SK-N-SH (cell line): Measurements from ENCODE around the gene CEP41. TPM values are rescaled to one million over a fixed set of nuclear protein-coding genes. Genes with fewer than 3 reads are reported as not detected.

Source experiments
- CTCF ChIA-PET: fragments of 300-600, 350-600 bp; formaldehyde crosslinking; extraction: SDS; loops from one replicate; lab custom pipeline; 2021; lab: Yijun Ruan, JAX
- POLR2A ChIA-PET: fragments of 350-600 bp; sonication (Branson Sonifier 250); formaldehyde crosslinking; extraction: SDS; loops from one replicate; lab custom pipeline; 2020; ENCODE audit warnings: antibody characterized with exemption, inconsistent platforms; lab: Yijun Ruan, JAX
- DNase-seq: peaks from one replicate; pipeline ENCODE4 v3.0.0; 2012
- H2AFZ ChIP-seq: fragments of 200-600 bp; sonication (generic); 2 replicates; pipeline ENCODE4 v1.8.1; 2016; ENCODE audit warnings: antibody characterized with exemption, mild to moderate bottlenecking, low read depth
- H3F3A ChIP-seq: fragments of 200-600 bp; sonication (generic); replicated peaks from 2 replicates; pipeline ENCODE3; 2016; ENCODE audit warnings: antibody characterized with exemption, mild to moderate bottlenecking; ENCODE audit not compliant: insufficient read depth
- H3K27ac ChIP-seq, 2 experiments: fragments of 200-500 bp in 1 of 2; fragments of 200-600 bp in 1 of 2; sonication (Bioruptor generic) in 1 of 2; sonication (generic), shearing (Covaris generic) in 1 of 2; 2 replicates each; pipeline versions ENCODE4 v1.5.1 to v1.6.1; 2014 to 2016; ENCODE audit warnings: low read depth in 2 of 2, inconsistent platforms in 1 of 2, low read length in 1 of 2, mild to moderate bottlenecking in 1 of 2, mixed read lengths in 1 of 2
- H3K27me3 ChIP-seq: fragments of 200-600 bp; sonication (generic), shearing (Covaris generic); 2 replicates; pipeline ENCODE4 v1.6.1; 2016; ENCODE audit warnings: mixed run types; ENCODE audit not compliant: insufficient read depth
- H3K36me3 ChIP-seq, 2 experiments: fragments of 200-500 bp in 1 of 2; fragments of 200-600 bp in 1 of 2; sonication (Bioruptor generic) in 1 of 2; sonication (generic) in 1 of 2; replicated peaks in 1 of 2; 2 replicates each; pipeline versions ENCODE3 to v1.5.1; 2014 to 2016; ENCODE audit warnings: low read length in 1 of 2, mild to moderate bottlenecking in 1 of 2; ENCODE audit not compliant: insufficient read depth in 2 of 2, control insufficient read depth in 1 of 2
- H3K4me1 ChIP-seq, 2 experiments: fragments of 200-500 bp in 1 of 2; fragments of 200-600 bp in 1 of 2; sonication (Bioruptor generic) in 1 of 2; sonication (generic), shearing (Covaris generic) in 1 of 2; 2 replicates each; pipeline versions ENCODE4 v1.5.1 to v1.6.1; 2014 to 2016; ENCODE audit warnings: low read depth in 1 of 2, low read length in 1 of 2, mixed run types in 1 of 2; ENCODE audit not compliant: insufficient read depth in 2 of 2, control insufficient read depth in 1 of 2
- H3K4me2 ChIP-seq: fragments of 200-600 bp; sonication (generic), shearing (Covaris generic); 2 replicates; pipeline ENCODE4 v1.6.1; 2017; ENCODE audit warnings: mixed run types
- H3K4me3 ChIP-seq, 2 experiments: fragments of 200-500 bp in 1 of 2; fragments of 200-600 bp in 1 of 2; sonication (Bioruptor generic) in 1 of 2; sonication (generic), shearing (Covaris generic) in 1 of 2; 2 replicates each; pipeline versions ENCODE4 v1.5.1 to v1.8.1; 2014 to 2016; ENCODE audit warnings: low read depth in 2 of 2, inconsistent platforms in 1 of 2, low read length in 1 of 2, mild to moderate bottlenecking in 1 of 2, mixed read lengths in 1 of 2, moderate library complexity in 1 of 2
- H3K79me2 ChIP-seq: fragments of 200-600 bp; sonication (generic); 2 replicates; pipeline ENCODE4 v1.8.1; 2017; ENCODE audit warnings: mild to moderate bottlenecking; ENCODE audit not compliant: insufficient read depth
- H3K9ac ChIP-seq: fragments of 200-600 bp; sonication (generic); 2 replicates; pipeline ENCODE4 v1.6.1; 2017; ENCODE audit warnings: mixed run types
- H3K9me2 ChIP-seq: fragments of 200-600 bp; sonication (generic); 2 replicates; pipeline ENCODE4 v1.6.1; 2017; ENCODE audit warnings: mixed run types
- H3K9me3 ChIP-seq: fragments of 200-600 bp; sonication (generic); 2 replicates; pipeline ENCODE4 v1.6.1; 2017; ENCODE audit warnings: mixed run types, mild to moderate bottlenecking, moderate library complexity
- H4K20me1 ChIP-seq: fragments of 200-600 bp; sonication (generic); 2 replicates; pipeline ENCODE4 v1.6.1; 2017; ENCODE audit warnings: mild to moderate bottlenecking, mixed run types; ENCODE audit not compliant: insufficient read depth
- ELF1 ChIP-seq: IDR thresholded peaks from 2 replicates; pipeline ENCODE4 v1.4.0; 2012
- EP300 ChIP-seq, 2 experiments: IDR thresholded peaks; 2 replicates each; pipeline versions ENCODE4 v1.4.0 to v1.6.1; 2012; ENCODE audit warnings: borderline replicate concordance in 1 of 2, low read depth in 1 of 2, low read length in 1 of 2
- EZH2phosphoT487 ChIP-seq: fragments of 200-600 bp; sonication (generic); IDR thresholded peaks from 2 replicates; pipeline ENCODE4 v1.6.1; 2017; ENCODE audit warnings: low read depth, mixed run types, mild to moderate bottlenecking, antibody characterized with exemption, moderate library complexity, borderline replicate concordance
- FOXM1 ChIP-seq: IDR thresholded peaks from 2 replicates; pipeline ENCODE4 v1.4.0; 2012; ENCODE audit warnings: low read depth, mild to moderate bottlenecking
- JUND ChIP-seq: IDR thresholded peaks from 2 replicates; pipeline ENCODE4 v1.4.0; 2012
- MEF2A ChIP-seq: IDR thresholded peaks from 2 replicates; pipeline ENCODE4 v1.4.0; 2012; ENCODE audit warnings: low read depth, borderline replicate concordance
- MXI1 ChIP-seq: IDR thresholded peaks from 2 replicates; pipeline ENCODE4 v1.6.1; 2012; ENCODE audit warnings: mild to moderate bottlenecking, low read depth, low read length, improper control_type of control experiment
- NFIC ChIP-seq: IDR thresholded peaks from 2 replicates; pipeline ENCODE4 v1.4.0; 2012; ENCODE audit warnings: borderline replicate concordance
- POLR2AphosphoS5 ChIP-seq: IDR thresholded peaks from 2 replicates; pipeline ENCODE4 v1.6.1; 2012; ENCODE audit warnings: low read depth, low read length
- RAD21 ChIP-seq: IDR thresholded peaks from 2 replicates; pipeline ENCODE4 v1.6.1; 2012; ENCODE audit warnings: mild to moderate bottlenecking, low read length
- RCOR1 ChIP-seq: fragments of 150-350 bp; IDR thresholded peaks from 2 replicates; pipeline ENCODE4 v1.6.1; 2017; ENCODE audit warnings: antibody characterized with exemption, low read length
- YY1 ChIP-seq: IDR thresholded peaks from 2 replicates; pipeline ENCODE4 v1.4.0; 2012; ENCODE audit warnings: low read depth, mild to moderate bottlenecking
- WGBS: methylation state at CpG from one replicate; pipeline ENCODE4 v1.1.6; 2017; ENCODE audit warnings: low lambda C conversion rate; 5-methylcytosine and 5-hydroxymethylcytosine counted together
- polyA plus RNA-seq, 3 experiments: library from polyadenylated mRNA; depleted of rRNA; stranded (reverse); fragments of >200 nt; gene quantifications; 2 replicates each; pipeline ENCODE4 v1.2.3, GENCODE V29; 2012
- TF ChIP-seq, protein P1 (sequence below): fragments of 150-350 bp; IDR thresholded peaks from 2 replicates; pipeline ENCODE4 v1.6.1; 2016; ENCODE audit warnings: mild to moderate bottlenecking, low read depth, low read length
- TF ChIP-seq, protein P2 (sequence below): IDR thresholded peaks from 2 replicates; pipeline ENCODE4 v1.4.0; 2012; ENCODE audit warnings: low read depth, borderline replicate concordance
- TF ChIP-seq, protein P3 (sequence below): fragments of 200-600 bp; sonication (generic); IDR thresholded peaks from 2 replicates; pipeline ENCODE4 v1.6.1; 2017; ENCODE audit warnings: antibody characterized with exemption, mild to moderate bottlenecking, moderate library complexity
- TF ChIP-seq, protein P4 (sequence below): fragments of 150-350 bp; IDR thresholded peaks from 2 replicates; pipeline ENCODE4 v1.6.1; 2017; ENCODE audit warnings: antibody characterized with exemption, low read length, low read depth, borderline replicate concordance
- TF ChIP-seq, protein P5 (sequence below): IDR thresholded peaks from 2 replicates; pipeline ENCODE4 v1.4.0; 2012; ENCODE audit warnings: low read depth

CEP41 gene
- polyA plus RNA-seq, 1 of the 3 experiments (the other 2 are of a cell fraction) = 20.9 TPM

DNA sequence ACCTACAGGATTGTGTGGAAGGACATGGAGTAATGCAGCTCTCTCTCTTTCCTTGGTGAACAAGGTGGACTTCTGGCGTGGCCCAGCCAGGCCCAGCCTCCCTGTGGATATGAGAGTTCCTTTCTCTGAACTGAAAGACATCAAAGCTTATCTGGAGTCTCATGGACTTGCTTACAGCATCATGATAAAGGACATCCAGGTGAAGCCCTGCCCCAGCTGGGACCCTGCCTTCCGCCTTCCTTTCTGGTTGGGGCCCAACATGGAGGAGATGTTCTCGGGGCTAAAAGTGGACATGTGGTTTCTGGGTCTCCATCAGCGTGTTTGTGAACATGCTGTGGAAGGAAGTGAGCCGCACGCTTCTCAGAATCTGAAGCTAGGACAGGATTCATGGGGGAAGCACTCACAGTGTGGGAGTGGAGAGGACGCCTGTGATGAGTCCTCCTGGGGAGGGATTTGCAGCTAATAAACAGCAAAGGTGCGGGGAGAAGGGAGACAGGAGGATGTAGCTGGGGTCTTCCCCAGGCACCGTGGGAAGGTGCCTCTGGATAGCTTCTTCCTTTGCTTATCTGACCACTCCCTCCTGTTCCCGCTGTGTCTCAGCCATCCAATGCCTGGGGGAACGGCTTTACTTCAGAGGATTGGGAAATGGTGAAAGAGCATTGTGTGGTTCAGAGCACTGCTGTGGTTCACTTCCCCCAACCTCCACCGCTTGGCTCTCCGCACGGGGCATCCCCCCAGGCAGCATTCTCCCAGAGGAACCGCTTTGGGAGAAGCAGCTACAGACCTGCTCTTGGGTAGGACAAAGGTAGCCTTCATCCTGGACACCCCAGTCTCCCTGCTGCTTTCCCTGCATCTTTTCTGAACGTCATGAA lies 90.7 kb downstream of the CEP41 start:
- Histone ChIP-seq H3K9me2 (no peaks in the 10 kb centered on the region), H3K79me2 (no peaks in the 10 kb centered on the region), H3K9ac (no peak overlapping the region), H2AFZ (no peak overlapping the region), H3K4me1 (peaks cover 4 to 12% of the 10 kb centered on the region in 2 experiments; a peak in 3 of 4 replicates), H3K9me3 (no peaks in the 10 kb centered on the region), H3F3A (peaks cover 7% of the 10 kb centered on the region), H3K27ac (no peak overlapping the region), H4K20me1 (no peaks in the 10 kb centered on the region), H3K4me3 (no peak overlapping the region), H3K36me3 (no peaks in the 10 kb centered on the region), H3K4me2 (no peak overlapping the region)
- peak; percentile 25 for DNase-seq
- CTCF ChIA-PET = interaction anchor here (1.0 kb wide), 2 partner anchors 66 to 278 kb away, joined by 3 to 4 read pairs; no protein-coding TSS in a partner anchor
- POLR2A ChIA-PET = no interaction called here
- 86% methylated on average over 16 of the region's 16 CpGs for WGBS
- TF ChIP-seq RAD21 = no peak
- TF ChIP-seq, protein P1, sequence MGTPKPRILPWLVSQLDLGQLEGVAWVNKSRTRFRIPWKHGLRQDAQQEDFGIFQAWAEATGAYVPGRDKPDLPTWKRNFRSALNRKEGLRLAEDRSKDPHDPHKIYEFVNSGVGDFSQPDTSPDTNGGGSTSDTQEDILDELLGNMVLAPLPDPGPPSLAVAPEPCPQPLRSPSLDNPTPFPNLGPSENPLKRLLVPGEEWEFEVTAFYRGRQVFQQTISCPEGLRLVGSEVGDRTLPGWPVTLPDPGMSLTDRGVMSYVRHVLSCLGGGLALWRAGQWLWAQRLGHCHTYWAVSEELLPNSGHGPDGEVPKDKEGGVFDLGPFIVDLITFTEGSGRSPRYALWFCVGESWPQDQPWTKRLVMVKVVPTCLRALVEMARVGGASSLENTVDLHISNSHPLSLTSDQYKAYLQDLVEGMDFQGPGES = no peak
- no peak for TF ChIP-seq EP300 (IDR thresholded peaks at IDR 0.05; ENCODE audit: borderline replicate concordance in 1 of 2, low read depth in 1 of 2, low read length in 1 of 2)
- TF ChIP-seq, protein P2, sequence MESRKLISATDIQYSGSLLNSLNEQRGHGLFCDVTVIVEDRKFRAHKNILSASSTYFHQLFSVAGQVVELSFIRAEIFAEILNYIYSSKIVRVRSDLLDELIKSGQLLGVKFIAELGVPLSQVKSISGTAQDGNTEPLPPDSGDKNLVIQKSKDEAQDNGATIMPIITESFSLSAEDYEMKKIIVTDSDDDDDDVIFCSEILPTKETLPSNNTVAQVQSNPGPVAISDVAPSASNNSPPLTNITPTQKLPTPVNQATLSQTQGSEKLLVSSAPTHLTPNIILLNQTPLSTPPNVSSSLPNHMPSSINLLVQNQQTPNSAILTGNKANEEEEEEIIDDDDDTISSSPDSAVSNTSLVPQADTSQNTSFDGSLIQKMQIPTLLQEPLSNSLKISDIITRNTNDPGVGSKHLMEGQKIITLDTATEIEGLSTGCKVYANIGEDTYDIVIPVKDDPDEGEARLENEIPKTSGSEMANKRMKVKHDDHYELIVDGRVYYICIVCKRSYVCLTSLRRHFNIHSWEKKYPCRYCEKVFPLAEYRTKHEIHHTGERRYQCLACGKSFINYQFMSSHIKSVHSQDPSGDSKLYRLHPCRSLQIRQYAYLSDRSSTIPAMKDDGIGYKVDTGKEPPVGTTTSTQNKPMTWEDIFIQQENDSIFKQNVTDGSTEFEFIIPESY = no peak
- TF ChIP-seq JUND = no peak
- TF ChIP-seq ELF1 = no peak
- TF ChIP-seq, protein P3, sequence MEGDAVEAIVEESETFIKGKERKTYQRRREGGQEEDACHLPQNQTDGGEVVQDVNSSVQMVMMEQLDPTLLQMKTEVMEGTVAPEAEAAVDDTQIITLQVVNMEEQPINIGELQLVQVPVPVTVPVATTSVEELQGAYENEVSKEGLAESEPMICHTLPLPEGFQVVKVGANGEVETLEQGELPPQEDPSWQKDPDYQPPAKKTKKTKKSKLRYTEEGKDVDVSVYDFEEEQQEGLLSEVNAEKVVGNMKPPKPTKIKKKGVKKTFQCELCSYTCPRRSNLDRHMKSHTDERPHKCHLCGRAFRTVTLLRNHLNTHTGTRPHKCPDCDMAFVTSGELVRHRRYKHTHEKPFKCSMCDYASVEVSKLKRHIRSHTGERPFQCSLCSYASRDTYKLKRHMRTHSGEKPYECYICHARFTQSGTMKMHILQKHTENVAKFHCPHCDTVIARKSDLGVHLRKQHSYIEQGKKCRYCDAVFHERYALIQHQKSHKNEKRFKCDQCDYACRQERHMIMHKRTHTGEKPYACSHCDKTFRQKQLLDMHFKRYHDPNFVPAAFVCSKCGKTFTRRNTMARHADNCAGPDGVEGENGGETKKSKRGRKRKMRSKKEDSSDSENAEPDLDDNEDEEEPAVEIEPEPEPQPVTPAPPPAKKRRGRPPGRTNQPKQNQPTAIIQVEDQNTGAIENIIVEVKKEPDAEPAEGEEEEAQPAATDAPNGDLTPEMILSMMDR = no peak
- TF ChIP-seq, protein P4, sequence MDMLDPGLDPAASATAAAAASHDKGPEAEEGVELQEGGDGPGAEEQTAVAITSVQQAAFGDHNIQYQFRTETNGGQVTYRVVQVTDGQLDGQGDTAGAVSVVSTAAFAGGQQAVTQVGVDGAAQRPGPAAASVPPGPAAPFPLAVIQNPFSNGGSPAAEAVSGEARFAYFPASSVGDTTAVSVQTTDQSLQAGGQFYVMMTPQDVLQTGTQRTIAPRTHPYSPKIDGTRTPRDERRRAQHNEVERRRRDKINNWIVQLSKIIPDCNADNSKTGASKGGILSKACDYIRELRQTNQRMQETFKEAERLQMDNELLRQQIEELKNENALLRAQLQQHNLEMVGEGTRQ = no peak
- no peak for TF ChIP-seq FOXM1
- TF ChIP-seq POLR2AphosphoS5 = no peak
- TF ChIP-seq EZH2phosphoT487 = no peak
- no peak for TF ChIP-seq NFIC
- TF ChIP-seq, protein P5, sequence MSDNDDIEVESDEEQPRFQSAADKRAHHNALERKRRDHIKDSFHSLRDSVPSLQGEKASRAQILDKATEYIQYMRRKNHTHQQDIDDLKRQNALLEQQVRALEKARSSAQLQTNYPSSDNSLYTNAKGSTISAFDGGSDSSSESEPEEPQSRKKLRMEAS = no peak
- no peak for TF ChIP-seq YY1
- no peak for TF ChIP-seq MXI1
- no peak for TF ChIP-seq RCOR1
- no peak for TF ChIP-seq MEF2A
- TF ChIP-seq, all 33 proteins: peak for 0
- H3K27me3 ChIP-seq = no peaks in the 10 kb centered on the region
